H9 (cell line): ENCODE results near the gene CHMP1A. TPM values are rescaled to one million over a fixed set of nuclear protein-coding genes. Genes with fewer than 3 reads are reported as not detected.

Experiments
- DNase-seq: peaks from one replicate; pipeline ENCODE4 v3.0.0-alpha.2; 2017
- H2AFZ ChIP-seq: one replicate; pipeline ENCODE4 v1.6.1; 2013; ENCODE audit warnings: mild to moderate bottlenecking, low read length, control low read depth, moderate library complexity
- H2AK5ac ChIP-seq: 2 replicates; pipeline ENCODE4 v1.6.1; 2013; ENCODE audit warnings: low read length, control low read depth, mixed read lengths; ENCODE audit not compliant: insufficient read length
- H2BK120ac ChIP-seq: one replicate; pipeline ENCODE4 v1.6.1; 2013; ENCODE audit warnings: low read depth, mild to moderate bottlenecking, low read length, control low read depth, inconsistent platforms; ENCODE audit not compliant: poor library complexity, severe bottlenecking
- H2BK12ac ChIP-seq: 2 replicates; pipeline ENCODE4 v1.6.1; 2013; ENCODE audit warnings: low read length, control low read depth, mixed read lengths, low read depth; ENCODE audit not compliant: insufficient read length
- H2BK15ac ChIP-seq: 2 replicates; pipeline ENCODE4 v1.6.1; 2013; ENCODE audit warnings: low read depth, low read length, control low read depth
- H2BK20ac ChIP-seq: one replicate; pipeline ENCODE4 v1.6.1; 2013; ENCODE audit warnings: low read depth, mild to moderate bottlenecking, low read length, control low read depth, inconsistent platforms; ENCODE audit not compliant: poor library complexity, severe bottlenecking
- H2BK5ac ChIP-seq: 2 replicates; pipeline ENCODE4 v1.6.1; 2013; ENCODE audit warnings: low read length, control low read depth, mixed read lengths; ENCODE audit not compliant: insufficient read length
- H3K14ac ChIP-seq: 2 replicates; pipeline ENCODE4 v1.6.1; 2013; ENCODE audit warnings: low read length, control low read depth; ENCODE audit not compliant: insufficient read depth
- H3K18ac ChIP-seq: 2 replicates; pipeline ENCODE4 v1.6.1; 2013; ENCODE audit warnings: low read depth, mild to moderate bottlenecking, mixed read lengths, low read length, control low read depth; ENCODE audit not compliant: insufficient read length
- H3K23ac ChIP-seq: 2 replicates; pipeline ENCODE4 v1.6.1; 2013; ENCODE audit warnings: low read length, control low read depth, mixed read lengths, low read depth; ENCODE audit not compliant: insufficient read length
- H3K23me2 ChIP-seq: 2 replicates; pipeline ENCODE4 v1.6.1; 2013; ENCODE audit warnings: low read depth, mild to moderate bottlenecking, mixed read lengths, low read length, control low read depth; ENCODE audit not compliant: insufficient read length, poor library complexity, severe bottlenecking
- H3K27ac ChIP-seq: 2 replicates; pipeline ENCODE4 v1.5.1; 2013; ENCODE audit warnings: low read length, control low read depth, mixed read lengths, low read depth; ENCODE audit not compliant: insufficient read length
- H3K27me3 ChIP-seq: 2 replicates; pipeline ENCODE4 v1.6.1; 2013; ENCODE audit warnings: low read length, control low read depth, inconsistent platforms; ENCODE audit not compliant: insufficient read depth
- H3K4ac ChIP-seq: 2 replicates; pipeline ENCODE4 v1.6.1; 2013; ENCODE audit warnings: low read depth, mild to moderate bottlenecking, control low read depth, inconsistent platforms, low read length, moderate library complexity
- H3K4me1 ChIP-seq: 2 replicates; pipeline ENCODE4 v1.6.1; 2013; ENCODE audit warnings: low read length, control low read depth, inconsistent platforms; ENCODE audit not compliant: insufficient read depth
- H3K4me2 ChIP-seq: 2 replicates; pipeline ENCODE4 v1.6.1; 2013; ENCODE audit warnings: low read length, control low read depth, mixed read lengths; ENCODE audit not compliant: insufficient read length, insufficient read depth
- H3K56ac ChIP-seq: 2 replicates; pipeline ENCODE4 v1.6.1; 2013; ENCODE audit warnings: low read depth, mild to moderate bottlenecking, mixed read lengths, low read length, control low read depth; ENCODE audit not compliant: insufficient read length
- H3K79me1 ChIP-seq: 2 replicates; pipeline ENCODE4 v1.6.1; 2013; ENCODE audit warnings: low read depth, mild to moderate bottlenecking, moderate library complexity, low read length, control low read depth, inconsistent platforms; ENCODE audit not compliant: insufficient read depth, poor library complexity, severe bottlenecking
- H3K79me2 ChIP-seq: 2 replicates; pipeline ENCODE4 v1.6.1; 2013; ENCODE audit warnings: low read length, control low read depth, inconsistent platforms; ENCODE audit not compliant: insufficient read depth
- H3K9ac ChIP-seq: 2 replicates; pipeline ENCODE4 v1.6.1; 2013; ENCODE audit warnings: low read length, control low read depth, mixed read lengths; ENCODE audit not compliant: insufficient read length; ENCODE audit errors: extremely low read depth
- H3K9me3 ChIP-seq: one replicate; pipeline ENCODE4 v1.6.1; 2013; ENCODE audit warnings: low read depth, low read length, inconsistent platforms; ENCODE audit not compliant: control insufficient read depth
- H3T11ph ChIP-seq: one replicate; pipeline ENCODE4 v1.6.1; 2013; ENCODE audit warnings: mild to moderate bottlenecking, low read length, control low read depth, inconsistent platforms
- H4K20me1 ChIP-seq: one replicate; pipeline ENCODE4 v1.6.1; 2013; ENCODE audit not compliant: control insufficient read depth, insufficient read length, insufficient read depth
- H4K5ac ChIP-seq: 2 replicates; pipeline ENCODE4 v1.6.1; 2013; ENCODE audit warnings: low read depth, mild to moderate bottlenecking, mixed read lengths, low read length, control low read depth; ENCODE audit not compliant: insufficient read length
- H4K8ac ChIP-seq: replicated peaks from 2 replicates; pipeline ENCODE4 v1.6.1; 2013; ENCODE audit warnings: low read length, control low read depth, mixed read lengths, low read depth; ENCODE audit not compliant: insufficient read length
- H4K91ac ChIP-seq: 2 replicates; pipeline ENCODE4 v1.6.1; 2013; ENCODE audit warnings: low read depth, mild to moderate bottlenecking, moderate library complexity, mixed read lengths, low read length, control low read depth; ENCODE audit not compliant: insufficient read length
- H3K27ac Mint-ChIP-seq, 3 experiments: 2 replicates in 2 of 3; 3 replicates in 1 of 3; pipeline ENCODE4 v1.8.0; 2020 to 2021; ENCODE audit warnings: mixed read lengths in 3 of 3, mild to moderate bottlenecking in 1 of 3, moderate library complexity in 1 of 3
- H3K27me3 Mint-ChIP-seq: 2 replicates; pipeline ENCODE4 v1.8.0; 2021; ENCODE audit warnings: low read depth, mild to moderate bottlenecking, moderate library complexity, mixed read lengths
- H3K36me3 Mint-ChIP-seq, 3 experiments: 2 replicates in 2 of 3; 3 replicates in 1 of 3; pipeline ENCODE4 v1.8.0; 2020 to 2021; ENCODE audit warnings: low read depth in 3 of 3, mixed read lengths in 3 of 3; ENCODE audit not compliant: insufficient read depth in 1 of 3
- H3K4me1 Mint-ChIP-seq, 2 experiments: 2 replicates each; pipeline ENCODE4 v1.8.0; 2020; ENCODE audit warnings: mixed read lengths in 2 of 2
- H3K4me3 Mint-ChIP-seq, 2 experiments: 2 replicates in 1 of 2; 3 replicates in 1 of 2; pipeline ENCODE4 v1.8.0; 2020 to 2021; ENCODE audit warnings: mild to moderate bottlenecking in 2 of 2, mixed read lengths in 2 of 2, moderate library complexity in 1 of 2
- H3K9me3 Mint-ChIP-seq, 2 experiments: 2 replicates in 1 of 2; 3 replicates in 1 of 2; pipeline ENCODE4 v1.8.0; 2020; ENCODE audit warnings: mild to moderate bottlenecking in 2 of 2, mixed read lengths in 2 of 2, moderate library complexity in 1 of 2
- WGBS: extraction: QIAGEN DNeasy Blood & Tissue Kit; methylation state at CpG from one replicate; pipeline ENCODE4 v1.1.7; 2013; ENCODE audit warnings: missing lambda C conversion rate, low lambda C conversion rate, mixed read lengths; ENCODE audit not compliant: insufficient read length; ENCODE audit errors: extremely low coverage; 5-methylcytosine and 5-hydroxymethylcytosine counted together
- total RNA-seq: library from RNA; stranded (reverse); gene quantifications from 2 replicates; pipeline ENCODE4 v1.2.1, GENCODE V29; 2021
- TF ChIP-seq, protein P1 (sequence below): fragments of 200-600 bp; sonication (generic); conservative IDR thresholded peaks from 3 replicates; pipeline ENCODE4 v1.8.0; 2021; ENCODE audit warnings: antibody characterized with exemption, mild to moderate bottlenecking

The CHMP1A gene
- total RNA-seq, 1 experiment from 2014 or later, result 89.6 TPM

- Mint-ChIP-seq H3K36me3 (no peaks in the 10 kb centered on the region; a peak in 1 of 7 replicates), H3K9me3 (no peaks in the 10 kb centered on the region; a peak in 1 of 5 replicates), H3K27ac (peak overlapping the region in 1 of 3 experiments; percentile 37; a peak in 2 of 7 replicates), H3K4me3 (no peak overlapping the region; a peak in 2 of 5 replicates), H3K27me3 (peaks cover 38% of the 10 kb centered on the region), H3K4me1 (peaks cover 9 to 45% of the 10 kb centered on the region in 2 experiments)
- H3K56ac ChIP-seq, result no peak overlapping the region
- no peak overlapping the region for H3K18ac ChIP-seq
- H4K5ac ChIP-seq, result peak overlapping the region; percentile 46
- H3K27me3 ChIP-seq, result peaks cover 2% of the 10 kb centered on the region; the same call in 1 of the 2 replicates
- H3K14ac ChIP-seq, result peak overlapping the region; percentile 16; the same call in 1 of the 2 replicates
- no peak overlapping the region for H3T11ph ChIP-seq
- no peak overlapping the region for H2BK5ac ChIP-seq
- H2BK15ac ChIP-seq, result no peak overlapping the region
- H2BK20ac ChIP-seq, result no peak overlapping the region
- no peaks in the 10 kb centered on the region; the same call in 1 of the 2 replicates for H3K4me1 ChIP-seq
- H4K91ac ChIP-seq, result no peak overlapping the region
- no peak overlapping the region for H2BK12ac ChIP-seq
- H4K8ac ChIP-seq, result no peak overlapping the region
- no peaks in the 10 kb centered on the region for H3K79me2 ChIP-seq
- no peaks in the 10 kb centered on the region for H3K23me2 ChIP-seq
- DNase-seq, result no peak
- no peak overlapping the region for H2BK120ac ChIP-seq
- H4K20me1 ChIP-seq, result no peaks in the 10 kb centered on the region
- no peak overlapping the region for H3K27ac ChIP-seq
- no peaks in the 10 kb centered on the region for H3K9me3 ChIP-seq
- H2AFZ ChIP-seq, result no peak overlapping the region
- H3K4ac ChIP-seq, result no peak overlapping the region
- TF ChIP-seq, protein P1, sequence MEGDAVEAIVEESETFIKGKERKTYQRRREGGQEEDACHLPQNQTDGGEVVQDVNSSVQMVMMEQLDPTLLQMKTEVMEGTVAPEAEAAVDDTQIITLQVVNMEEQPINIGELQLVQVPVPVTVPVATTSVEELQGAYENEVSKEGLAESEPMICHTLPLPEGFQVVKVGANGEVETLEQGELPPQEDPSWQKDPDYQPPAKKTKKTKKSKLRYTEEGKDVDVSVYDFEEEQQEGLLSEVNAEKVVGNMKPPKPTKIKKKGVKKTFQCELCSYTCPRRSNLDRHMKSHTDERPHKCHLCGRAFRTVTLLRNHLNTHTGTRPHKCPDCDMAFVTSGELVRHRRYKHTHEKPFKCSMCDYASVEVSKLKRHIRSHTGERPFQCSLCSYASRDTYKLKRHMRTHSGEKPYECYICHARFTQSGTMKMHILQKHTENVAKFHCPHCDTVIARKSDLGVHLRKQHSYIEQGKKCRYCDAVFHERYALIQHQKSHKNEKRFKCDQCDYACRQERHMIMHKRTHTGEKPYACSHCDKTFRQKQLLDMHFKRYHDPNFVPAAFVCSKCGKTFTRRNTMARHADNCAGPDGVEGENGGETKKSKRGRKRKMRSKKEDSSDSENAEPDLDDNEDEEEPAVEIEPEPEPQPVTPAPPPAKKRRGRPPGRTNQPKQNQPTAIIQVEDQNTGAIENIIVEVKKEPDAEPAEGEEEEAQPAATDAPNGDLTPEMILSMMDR, result no peak
- no peak overlapping the region for H3K9ac ChIP-seq
- WGBS, result no CpG with 5 or more reads among the region's 28 CpGs
- H2AK5ac ChIP-seq, result no peak overlapping the region
- H3K79me1 ChIP-seq, result no peaks in the 10 kb centered on the region
- no peak overlapping the region for H3K23ac ChIP-seq
- no peak overlapping the region for H3K4me2 ChIP-seq
Measured at GRCh38 chr16:89623511-89624261, 33.8 kb downstream of the CHMP1A start.
